HepG2 (cell line): Measurements from ENCODE around the gene RPS15A. TPM values are rescaled to one million over a fixed set of nuclear protein-coding genes. Genes with fewer than 3 reads are reported as not detected.
A peak's percentile ranks its signal among the peaks of the same experiment; 100 is the strongest.

Source experiments
- ATAC-seq: fragments of 200-7000 bp; cut with Tn5 transposase; 3 replicates; pipeline ENCODE4 v1.9.1; 2020; ENCODE audit warnings: mild to moderate bottlenecking, moderate library complexity
- BruUV-seq: library from RNA; stranded (reverse); fragments of 400-500 nt; replicated peaks from 2 replicates; lab custom pipeline; 2021; lab: Mats Ljungman, UMichigan
- CTCF ChIA-PET: fragments of 300-600 bp; formaldehyde crosslinking; extraction: SDS; loops from one replicate; lab custom pipeline; 2021; ENCODE audit warnings: low total read pairs, inconsistent platforms, low intra/inter-chr PET ratio; lab: Yijun Ruan, JAX
- POLR2A ChIA-PET: fragments of 350-600 bp; sonication (Branson Sonifier 250); formaldehyde crosslinking; loops from one replicate; lab custom pipeline; 2020; ENCODE audit warnings: antibody characterized with exemption, inconsistent platforms; lab: Yijun Ruan, JAX
- DNase-seq: peaks from one replicate; pipeline ENCODE4 v3.0.0-alpha.2; 2015; ENCODE audit warnings: low spot score
- FAIRE-seq: peaks from 3 replicates; lab custom pipeline; 2011; peaks lifted over from hg19 to GRCh38; lab: Jason Lieb, UNC
- H2AFZ ChIP-seq: one replicate; pipeline ENCODE4 v1.6.1; 2011; ENCODE audit warnings: low read length, inconsistent platforms
- H3K27ac ChIP-seq: fragments of 300-600 bp; 3 replicates; pipeline ENCODE4 v1.8.0; 2011; ENCODE audit warnings: mixed run types, mild to moderate bottlenecking, mixed read lengths, low read length, inconsistent platforms; ENCODE audit not compliant: insufficient read depth; ENCODE audit errors: extremely low read length
- H3K27me3 ChIP-seq, 2 experiments: fragments of 200-600 bp in 1 of 2; 2 replicates in 1 of 2; 3 replicates in 1 of 2; pipeline versions ENCODE4 v1.6.0 to v1.8.0; 2011; ENCODE audit warnings: low read length in 2 of 2, mild to moderate bottlenecking in 2 of 2, moderate library complexity in 2 of 2, inconsistent platforms in 1 of 2; ENCODE audit not compliant: insufficient read depth in 2 of 2, control insufficient read depth in 1 of 2
- H3K36me3 ChIP-seq, 2 experiments: fragments of 200-600 bp in 1 of 2; replicated peaks in 1 of 2; 2 replicates in 1 of 2; 3 replicates in 1 of 2; pipeline versions ENCODE4 v1.5.1 to v1.8.0; 2011; ENCODE audit warnings: low read length in 2 of 2, inconsistent platforms in 1 of 2; ENCODE audit not compliant: insufficient read depth in 2 of 2, control insufficient read depth in 1 of 2
- H3K4me1 ChIP-seq: 2 replicates; pipeline ENCODE4 v1.5.1; 2012; ENCODE audit warnings: low read length, inconsistent platforms; ENCODE audit not compliant: insufficient read depth
- H3K4me2 ChIP-seq: 2 replicates; pipeline ENCODE4 v1.6.0; 2011; ENCODE audit warnings: low read depth, low read length, inconsistent platforms
- H3K4me3 ChIP-seq, 3 experiments: fragments of 200-600 bp in 1 of 3; sonication (generic), shearing (Covaris generic) in 1 of 3; replicated peaks in 1 of 3; 2 replicates each; pipeline ENCODE4 v1.5.1; 2011 to 2016; ENCODE audit warnings: low read length in 3 of 3, inconsistent platforms in 2 of 3, low read depth in 2 of 3, mild to moderate bottlenecking in 2 of 3, control low read depth in 1 of 3, mixed read lengths in 1 of 3; ENCODE audit not compliant: insufficient read depth in 1 of 3
- H3K79me2 ChIP-seq: one replicate; pipeline ENCODE4 v1.6.1; 2011; ENCODE audit warnings: low read length, inconsistent platforms; ENCODE audit not compliant: insufficient read depth
- H3K9ac ChIP-seq: 2 replicates; pipeline ENCODE4 v1.6.0; 2011; ENCODE audit warnings: mild to moderate bottlenecking, low read depth, low read length, inconsistent platforms; ENCODE audit not compliant: insufficient read depth
- H3K9me3 ChIP-seq: 2 replicates; pipeline ENCODE4 v1.5.1; 2012; ENCODE audit warnings: mild to moderate bottlenecking, low read length
- H4K20me1 ChIP-seq: 2 replicates; pipeline ENCODE4 v1.6.0; 2011; ENCODE audit warnings: inconsistent platforms, mild to moderate bottlenecking, low read length, moderate library complexity; ENCODE audit not compliant: insufficient read depth
- HIVEP1 ChIP-seq: sonication (generic); formaldehyde crosslinking; IDR thresholded peaks from 2 replicates; pipeline ENCODE4 v1.4.0; 2020; ENCODE audit warnings: mild to moderate bottlenecking, missing genetic modification reagents
- MEIS1 ChIP-seq: sonication (generic); formaldehyde crosslinking; IDR thresholded peaks from 2 replicates; pipeline ENCODE4 v1.9.0; 2021; ENCODE audit warnings: mild to moderate bottlenecking, missing genetic modification reagents, moderate library complexity, borderline replicate concordance
- RFXANK ChIP-seq: IDR thresholded peaks from 2 replicates; pipeline ENCODE4 v1.6.1; 2016
- SNAPC2 ChIP-seq: sonication (generic); formaldehyde crosslinking; IDR thresholded peaks from 2 replicates; pipeline ENCODE4 v1.8.1; 2022; ENCODE audit warnings: mild to moderate bottlenecking, missing genetic modification reagents
- TFDP2 ChIP-seq: sonication (generic); formaldehyde crosslinking; IDR thresholded peaks from 2 replicates; pipeline ENCODE4 v1.4.0; 2020; ENCODE audit warnings: missing genetic modification reagents
- TMF1 ChIP-seq: sonication (generic); formaldehyde crosslinking; IDR thresholded peaks from 2 replicates; pipeline ENCODE4 v1.8.1; 2022; ENCODE audit warnings: low read depth, missing genetic modification reagents
- ZNF121 ChIP-seq: sonication (generic); formaldehyde crosslinking; IDR thresholded peaks from 2 replicates; pipeline ENCODE4 v1.5.0; 2020; ENCODE audit warnings: mild to moderate bottlenecking, missing genetic modification reagents
- ZNF335 ChIP-seq: sonication (generic); formaldehyde crosslinking; IDR thresholded peaks from 2 replicates; pipeline ENCODE4 v1.4.0; 2020; ENCODE audit warnings: missing genetic modification reagents
- WGBS: methylation state at CpG from one replicate; pipeline ENCODE4 v1.1.6; 2017; ENCODE audit warnings: low lambda C conversion rate; 5-methylcytosine and 5-hydroxymethylcytosine counted together
- in situ Hi-C: cut with HindIII; loops from 2 replicates; pipeline ENCODE4 v1.10.0; 2017; ENCODE audit warnings: low pct_unique_long_range_greater_than_20kb; ENCODE audit not compliant: extremely low pct_ligation_motif_present
- intact Hi-C: fragments of 100-400 bp; cut with micrococcal nuclease; formaldehyde crosslinking; loops from one replicate; pipeline ENCODE4 v1.10.0; 2022; ENCODE audit not compliant: unreplicated experiment
- polyA plus RNA-seq, 8 experiments: library from polyadenylated mRNA; depleted of rRNA in 3 of 8; stranded (reverse) in 7 of 8; unstranded in 1 of 8; fragments of >200 nt; fragmentation: Illumina TruSeq in 4 of 8; extraction: Trizol in 4 of 8; gene quantifications; 2 replicates each; pipeline versions ENCODE4 v1.2.1 to v1.2.3, GENCODE V29; 2011 to 2016; ENCODE audit warnings: low read depth in 4 of 8, missing spikeins in 1 of 8, mixed read lengths in 1 of 8; ENCODE audit not compliant: insufficient read depth in 1 of 8
- total RNA-seq, 5 experiments: library from RNA; depleted of rRNA; stranded (reverse); fragments of >200 nt; fragmentation: Illumina TruSeq; extraction: Trizol; gene quantifications; 2 replicates each; pipeline ENCODE4 v1.2.3, GENCODE V29; 2016; ENCODE audit warnings: low read depth in 1 of 5

Gene RPS15A
- total and polyA plus RNA-seq, 2 of the 13 experiments (the other 11 are each of a cell fraction or from before 2014, with no cell fraction given): 5,489 to 9,457 TPM

GRCh38 chr16:18805257-18805773 lies 15.2 kb upstream of the RPS15A start:
- no peak overlapping the region for H3K4me2 ChIP-seq
- DNase-seq (no peak), FAIRE-seq (no peak), ATAC-seq (no peak)
- H3K36me3 ChIP-seq: peaks cover 8 to 34% of the 10 kb centered on the region in 2 experiments
- no TSS peak for BruUV-seq
- H3K9ac ChIP-seq: no peak overlapping the region
- no peaks in the 10 kb centered on the region for H3K9me3 ChIP-seq
- no peak overlapping the region for H3K27ac ChIP-seq
- no peak overlapping the region for H3K4me3 ChIP-seq
- H4K20me1 ChIP-seq: peaks cover 1% of the 10 kb centered on the region
- ChIA-PET POLR2A (interaction anchor here (8.9 kb wide), 1 partner anchor 16 kb away, joined by 545 read pairs; the partner anchor contains the start of gene RPS15A), CTCF (no interaction called here)
- H2AFZ ChIP-seq: no peak overlapping the region
- intact Hi-C loops: no loop called here
- 56% methylated on average over 2 of the region's 2 CpGs for WGBS
- no peaks in the 10 kb centered on the region; a peak in 1 of 5 replicates for H3K27me3 ChIP-seq
- H3K4me1 ChIP-seq: peaks cover 27% of the 10 kb centered on the region
- no peak for TF ChIP-seq HIVEP1 (CRISPR knock-in tag)
- TF ChIP-seq, all 625 proteins: peak for 0
- in situ Hi-C loops: no loop called here
- peaks cover 10% of the 10 kb centered on the region for H3K79me2 ChIP-seq

GRCh38 chr16:18804540-18804939 lies 14.4 kb upstream of the RPS15A start:
- CTCF ChIA-PET: no interaction called here
- in situ Hi-C loops (no loop called here), intact Hi-C loops (loop anchor here (5.0 kb wide), 1 partner anchor 33 kb away; no protein-coding TSS in a partner anchor)
- peaks cover 9% of the 10 kb centered on the region for H4K20me1 ChIP-seq
- H3K9ac ChIP-seq: no peak overlapping the region
- H3K9me3 ChIP-seq: no peaks in the 10 kb centered on the region
- H3K27ac ChIP-seq: peak overlapping the region; percentile 28
- DNase-seq: no peak
- H3K27me3 ChIP-seq: no peaks in the 10 kb centered on the region; a peak in 1 of 5 replicates
- WGBS: 86% methylated on average over 3 of the region's 3 CpGs
- TF ChIP-seq MEIS1 (CRISPR knock-in tag): no peak
- no peak for TF ChIP-seq TFDP2 (CRISPR knock-in tag)
- 0 out of 2 replicates have a peak, but pooled peaks have one; percentile 37 for TF ChIP-seq ZNF121 (CRISPR knock-in tag)
- no peak for TF ChIP-seq SNAPC2 (CRISPR knock-in tag)
- no peak for TF ChIP-seq ZNF335 (CRISPR knock-in tag)
- no peak for TF ChIP-seq RFXANK (CRISPR knock-in tag)
- TF ChIP-seq TMF1 (CRISPR knock-in tag): no peak
- H3K79me2 ChIP-seq: peaks cover 18% of the 10 kb centered on the region
- no peak for FAIRE-seq
- H3K4me2 ChIP-seq: no peak overlapping the region
- H2AFZ ChIP-seq: no peak overlapping the region
- no TSS peak for BruUV-seq
- H3K36me3 ChIP-seq: peaks cover 7 to 26% of the 10 kb centered on the region in 2 experiments
- no peak overlapping the region for H3K4me3 ChIP-seq
- POLR2A ChIA-PET: interaction anchor here (1.3 to 8.9 kb wide), 2 partner anchors 15 to 121 kb away, joined by 5 to 545 read pairs; partner anchors contain the start of genes RPS15A and SMG1
- no peak for ATAC-seq
- H3K4me1 ChIP-seq: peaks cover 33% of the 10 kb centered on the region
